Testis (tissue), 2 donors: ENCODE measurements around the gene CIITA.

ENCODE experiments used
- POLR2A ChIP-seq: fragments of 450-650 bp; IDR thresholded peaks from one replicate; pipeline ENCODE4 v1.6.1; 2017; ENCODE audit warnings: antibody characterized with exemption, mild to moderate bottlenecking, moderate library complexity
- TF ChIP-seq, protein P1 (sequence below), 3 experiments: fragments of 450-650 bp in 2 of 3; fragments of 200-600 bp in 1 of 3; sonication (generic) in 1 of 3; IDR thresholded peaks; one replicate each; pipeline ENCODE4 v1.5.1; 2016 to 2019; ENCODE audit warnings: antibody characterized with exemption in 3 of 3, mild to moderate bottlenecking in 2 of 3, moderate library complexity in 1 of 3

DNA sequence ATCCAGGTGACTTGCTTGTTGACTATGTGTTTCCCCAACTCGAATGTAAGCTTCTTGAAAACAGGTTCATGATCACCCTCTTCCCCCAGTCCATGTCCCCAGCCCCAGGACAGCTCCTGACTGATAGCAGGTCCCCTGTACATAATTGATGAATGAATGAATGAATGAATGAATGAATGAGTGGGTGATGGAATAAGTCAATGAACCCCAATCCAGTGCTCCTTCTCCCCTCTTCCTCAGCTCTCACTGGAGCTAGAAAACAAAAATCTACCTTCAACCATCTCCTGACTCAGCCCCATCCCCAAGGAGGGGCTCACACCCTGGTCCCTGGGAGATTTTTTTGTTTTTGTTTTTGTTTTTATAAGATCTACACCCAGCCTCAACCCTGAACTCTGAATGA is 42.2 kb upstream of the CIITA start:
- TF ChIP-seq, protein P1, sequence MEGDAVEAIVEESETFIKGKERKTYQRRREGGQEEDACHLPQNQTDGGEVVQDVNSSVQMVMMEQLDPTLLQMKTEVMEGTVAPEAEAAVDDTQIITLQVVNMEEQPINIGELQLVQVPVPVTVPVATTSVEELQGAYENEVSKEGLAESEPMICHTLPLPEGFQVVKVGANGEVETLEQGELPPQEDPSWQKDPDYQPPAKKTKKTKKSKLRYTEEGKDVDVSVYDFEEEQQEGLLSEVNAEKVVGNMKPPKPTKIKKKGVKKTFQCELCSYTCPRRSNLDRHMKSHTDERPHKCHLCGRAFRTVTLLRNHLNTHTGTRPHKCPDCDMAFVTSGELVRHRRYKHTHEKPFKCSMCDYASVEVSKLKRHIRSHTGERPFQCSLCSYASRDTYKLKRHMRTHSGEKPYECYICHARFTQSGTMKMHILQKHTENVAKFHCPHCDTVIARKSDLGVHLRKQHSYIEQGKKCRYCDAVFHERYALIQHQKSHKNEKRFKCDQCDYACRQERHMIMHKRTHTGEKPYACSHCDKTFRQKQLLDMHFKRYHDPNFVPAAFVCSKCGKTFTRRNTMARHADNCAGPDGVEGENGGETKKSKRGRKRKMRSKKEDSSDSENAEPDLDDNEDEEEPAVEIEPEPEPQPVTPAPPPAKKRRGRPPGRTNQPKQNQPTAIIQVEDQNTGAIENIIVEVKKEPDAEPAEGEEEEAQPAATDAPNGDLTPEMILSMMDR (IDR thresholded peaks at IDR 0.05) = no peak
- TF ChIP-seq POLR2A = no peak
